Stimulated activated CD4-positive, alpha-beta T cell treated with anti-CD3 and anti-CD28 coated beads, TNF-alpha, amount 100 ng/mL, for 24 hours (primary cell): ENCODE results near the gene FOXA1.

Experiments
- DNase-seq, 3 experiments: peaks; one replicate each; pipeline ENCODE4 v3.0.0-alpha.2; 2020; ENCODE audit warnings: low read depth in 3 of 3

Gene FOXA1

GRCh38 chr14:37594971-37595808 lies at the start of gene FOXA1, which contains the start of gene TTC6:
Gene FOXA1 (minus strand): TSS chr14:37595249. CDS start chr14:37594972, 277 bp downstream.
Gene TTC6 (plus strand): TSS chr14:37595629. CDS start chr14:37622065, 26,436 bp downstream.
- no peak for DNase-seq

GRCh38 chr14:37643701-37644100 lies 48.7 kb upstream of the FOXA1 start:
- no peak for DNase-seq

GRCh38 chr14:37642125-37642524 lies 47.1 kb upstream of the FOXA1 start:
- no peak for DNase-seq

- DNase-seq = no peak
Measured at GRCh38 chr14:37641117-37641516, 46.1 kb upstream of the FOXA1 start.

GRCh38 chr14:37638599-37638998 lies 43.5 kb upstream of the FOXA1 start:
- DNase-seq = no peak

- no peak for DNase-seq
Measured at GRCh38 chr14:37637341-37637740, 42.3 kb upstream of the FOXA1 start.

- no peak for DNase-seq
Measured at GRCh38 chr14:37625597-37626595, 30.8 kb upstream of the FOXA1 start.

GRCh38 chr14:37623971-37624370 lies 28.9 kb upstream of the FOXA1 start:
- no peak for DNase-seq

- DNase-seq = no peak
Measured at GRCh38 chr14:37623426-37623951, 28.4 kb upstream of the FOXA1 start.

- DNase-seq = no peak
Measured at GRCh38 chr14:37622231-37622923, 27.3 kb upstream of the FOXA1 start.

- no peak for DNase-seq
Measured at GRCh38 chr14:37620856-37621255, 25.8 kb upstream of the FOXA1 start.

- no peak for DNase-seq
Measured at GRCh38 chr14:37618498-37619028, 23.5 kb upstream of the FOXA1 start.

GRCh38 chr14:37617864-37618365 lies 22.9 kb upstream of the FOXA1 start:
- no peak for DNase-seq

GRCh38 chr14:37616853-37617252 lies 21.8 kb upstream of the FOXA1 start:
- no peak for DNase-seq

GRCh38 chr14:37615582-37616289 lies 20.7 kb upstream of the FOXA1 start:
- no peak for DNase-seq

GRCh38 chr14:37610945-37611523 lies 16.0 kb upstream of the FOXA1 start:
- DNase-seq = no peak

- DNase-seq = no peak
Measured at GRCh38 chr14:37608649-37609048, 13.6 kb upstream of the FOXA1 start.

- DNase-seq = no peak
Measured at GRCh38 chr14:37606678-37607077, 11.6 kb upstream of the FOXA1 start.

GRCh38 chr14:37603688-37604251 lies 8.7 kb upstream of the FOXA1 start:
- no peak for DNase-seq
